ENCODE results near the gene ANKRD34A. TPM values are rescaled to one million over a fixed set of nuclear protein-coding genes. Genes with fewer than 3 reads are reported as not detected.

The ANKRD34A gene
- total and polyA plus RNA-seq, 2 experiments from 2014 or later = 1.3 to 2.3 TPM

GRCh38 chr1:145978854-145979745, 14.7 kb upstream of the ANKRD34A start:
- Histone ChIP-seq H3K36me3 (ENCODE audit: low read depth) (no peaks in the 10 kb centered on the region), H4K20me1 (ENCODE audit: insufficient read depth) (no peaks in the 10 kb centered on the region), H2AFZ (peak overlapping the region; percentile 80), H3K9me2 (ENCODE audit: insufficient read depth) (no peaks in the 10 kb centered on the region), H3K4me1 (ENCODE audit: insufficient read depth) (peaks cover 30% of the 10 kb centered on the region), H3K4me3 (peak overlapping the region; percentile 64), H3K79me2 (ENCODE audit: insufficient read depth) (no peaks in the 10 kb centered on the region), H3F3A (ENCODE audit: insufficient read depth) (peaks cover 28% of the 10 kb centered on the region), H3K9ac (peak overlapping the region; percentile 81), H3K4me2 (ENCODE audit: unreplicated experiment) (peak overlapping the region; percentile 80), H3K27me3 (replicated peaks; ENCODE audit: insufficient read depth) (no peaks in the 10 kb centered on the region), H3K27ac (peak overlapping the region; percentile 94), H3K9me3 (ENCODE audit: low read depth) (no peaks in the 10 kb centered on the region)
- DNase-seq = peak; percentile 100
- TF ChIP-seq EZH2phosphoT487 (IDR thresholded peaks at IDR 0.05; ENCODE audit: insufficient read depth, low read depth) (no peak), EZH2 (IDR thresholded peaks at IDR 0.05; ENCODE audit: insufficient read depth, poor library complexity, severe bottlenecking) (no peak)
- WGBS, 2 experiments (ENCODE audit: low coverage in 1 of 2, low lambda C conversion rate in 2 of 2, missing lambda C conversion rate in 2 of 2) = 3 to 6% methylated on average over 9 of the region's 9 CpGs
- in situ Hi-C loops (cut with MboI) = no loop called here

- Histone ChIP-seq H3K36me3 (ENCODE audit: low read depth) (no peaks in the 10 kb centered on the region), H3K9me3 (ENCODE audit: low read depth) (no peaks in the 10 kb centered on the region), H4K20me1 (ENCODE audit: insufficient read depth) (no peaks in the 10 kb centered on the region), H3K4me1 (ENCODE audit: insufficient read depth) (peaks cover 30% of the 10 kb centered on the region), H3K27me3 (replicated peaks; ENCODE audit: insufficient read depth) (no peaks in the 10 kb centered on the region), H3K79me2 (ENCODE audit: insufficient read depth) (no peaks in the 10 kb centered on the region), H3K9me2 (ENCODE audit: insufficient read depth) (no peaks in the 10 kb centered on the region), H3F3A (ENCODE audit: insufficient read depth) (peaks cover 28% of the 10 kb centered on the region), H3K4me3 (peak overlapping the region; percentile 64), H3K9ac (peak overlapping the region; percentile 81), H3K4me2 (ENCODE audit: unreplicated experiment) (peak overlapping the region; percentile 80), H3K27ac (peak overlapping the region; percentile 94), H2AFZ (peak overlapping the region; percentile 80)
- DNase-seq = no peak
- in situ Hi-C loops (cut with MboI) = no loop called here
- no peak for TF ChIP-seq EZH2 (IDR thresholded peaks at IDR 0.05; ENCODE audit: insufficient read depth, poor library complexity, severe bottlenecking)
Observed at GRCh38 chr1:145978471-145978853, 14.1 kb upstream of the ANKRD34A start.

- Histone ChIP-seq H3K36me3 (ENCODE audit: low read depth) (no peaks in the 10 kb centered on the region), H3K9me2 (ENCODE audit: insufficient read depth) (no peaks in the 10 kb centered on the region), H3K9me3 (ENCODE audit: low read depth) (no peaks in the 10 kb centered on the region), H3F3A (ENCODE audit: insufficient read depth) (peaks cover 28% of the 10 kb centered on the region), H2AFZ (peak overlapping the region; percentile 80), H3K27me3 (replicated peaks; ENCODE audit: insufficient read depth) (no peaks in the 10 kb centered on the region), H4K20me1 (ENCODE audit: insufficient read depth) (no peaks in the 10 kb centered on the region), H3K4me1 (ENCODE audit: insufficient read depth) (peaks cover 30% of the 10 kb centered on the region), H3K4me2 (ENCODE audit: unreplicated experiment) (peak overlapping the region; percentile 80), H3K9ac (peak overlapping the region; percentile 81), H3K27ac (peak overlapping the region; percentile 94), H3K79me2 (ENCODE audit: insufficient read depth) (no peaks in the 10 kb centered on the region), H3K4me3 (no peak overlapping the region)
- DNase-seq = peak; percentile 86
- TF ChIP-seq EZH2 (IDR thresholded peaks at IDR 0.05; ENCODE audit: insufficient read depth, poor library complexity, severe bottlenecking) (no peak), EZH2phosphoT487 (IDR thresholded peaks at IDR 0.05; ENCODE audit: insufficient read depth, low read depth) (no peak)
- 7 to 12% methylated on average over 9 of the region's 9 CpGs for WGBS, 2 experiments (ENCODE audit: low coverage in 1 of 2, low lambda C conversion rate in 2 of 2, missing lambda C conversion rate in 2 of 2)
- in situ Hi-C loops (cut with MboI) = no loop called here
Observed at GRCh38 chr1:145977486-145978470, 13.4 kb upstream of the ANKRD34A start.

- Histone ChIP-seq H3K4me2 (ENCODE audit: unreplicated experiment) (no peak overlapping the region), H3K36me3 (ENCODE audit: low read depth) (no peaks in the 10 kb centered on the region), H3K9me3 (ENCODE audit: low read depth) (no peaks in the 10 kb centered on the region), H3F3A (ENCODE audit: insufficient read depth) (peaks cover 28% of the 10 kb centered on the region), H3K4me3 (no peak overlapping the region), H4K20me1 (ENCODE audit: insufficient read depth) (no peaks in the 10 kb centered on the region), H2AFZ (peak overlapping the region; percentile 80), H3K4me1 (ENCODE audit: insufficient read depth) (peaks cover 30% of the 10 kb centered on the region), H3K27ac (no peak overlapping the region), H3K79me2 (ENCODE audit: insufficient read depth) (no peaks in the 10 kb centered on the region), H3K27me3 (replicated peaks; ENCODE audit: insufficient read depth) (no peaks in the 10 kb centered on the region), H3K9ac (no peak overlapping the region), H3K9me2 (ENCODE audit: insufficient read depth) (no peaks in the 10 kb centered on the region)
- no peak for DNase-seq
- no peak for TF ChIP-seq EZH2 (IDR thresholded peaks at IDR 0.05; ENCODE audit: insufficient read depth, poor library complexity, severe bottlenecking)
- no peak for TF ChIP-seq EZH2phosphoT487 (IDR thresholded peaks at IDR 0.05; ENCODE audit: insufficient read depth, low read depth)
- in situ Hi-C loops (cut with MboI) = no loop called here
- 56 to 59% methylated on average over 5 of the region's 5 CpGs for WGBS, 2 experiments (ENCODE audit: low coverage in 1 of 2, low lambda C conversion rate in 2 of 2, missing lambda C conversion rate in 2 of 2)
Observed at GRCh38 chr1:145977016-145977415, 12.6 kb upstream of the ANKRD34A start.

Data from GM23248 (cell line).